Nephron (organoid): ENCODE results near the gene CRYBA1.

Experiments used
- H3K27ac Mint-ChIP-seq, 3 experiments: 2 replicates each; pipeline ENCODE4 v1.8.0; 2020; ENCODE audit warnings: mixed read lengths in 3 of 3, mild to moderate bottlenecking in 2 of 3, moderate library complexity in 1 of 3
- H3K27me3 Mint-ChIP-seq: 2 replicates; pipeline ENCODE4 v1.8.0; 2021; ENCODE audit warnings: low read depth, mild to moderate bottlenecking, moderate library complexity, mixed read lengths
- H3K36me3 Mint-ChIP-seq: 2 replicates; pipeline ENCODE4 v1.8.0; 2020; ENCODE audit warnings: low read depth, mixed read lengths
- H3K4me1 Mint-ChIP-seq: 2 replicates; pipeline ENCODE4 v1.8.0; 2020; ENCODE audit warnings: mixed read lengths
- H3K4me3 Mint-ChIP-seq, 3 experiments: 2 replicates each; pipeline ENCODE4 v1.8.0; 2020; ENCODE audit warnings: mild to moderate bottlenecking in 3 of 3, mixed read lengths in 3 of 3, moderate library complexity in 2 of 3
- H3K9me3 Mint-ChIP-seq: 2 replicates; pipeline ENCODE4 v1.8.0; 2020; ENCODE audit warnings: mixed read lengths
- TF ChIP-seq, protein P1 (sequence below), 3 experiments: fragments of 200-600 bp; sonication (generic); IDR thresholded peaks; one replicate each; pipeline ENCODE4 v1.5.0; 2021; ENCODE audit warnings: antibody characterized with exemption in 3 of 3; ENCODE audit not compliant: unreplicated experiment in 3 of 3

The CRYBA1 gene

DNA sequence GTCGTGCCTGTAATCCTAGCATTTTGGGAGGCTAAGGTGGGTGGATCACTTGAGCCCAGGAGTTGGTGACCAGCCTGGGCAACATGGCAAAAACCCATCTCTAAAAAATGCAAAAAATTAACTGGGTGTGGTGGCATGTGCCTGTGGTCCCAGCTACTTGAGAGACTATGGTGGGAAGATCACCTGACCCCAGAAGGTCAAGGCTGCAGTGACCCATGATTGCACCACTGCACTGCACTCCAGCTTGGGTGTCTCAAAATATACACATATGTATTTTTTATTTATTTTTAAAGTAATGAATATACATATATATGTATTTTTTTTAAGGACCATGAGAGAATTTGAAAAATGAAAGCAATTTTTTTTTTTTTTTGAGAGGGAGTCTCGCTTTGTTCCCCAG lies 52.4 kb downstream of the CRYBA1 start:
- Mint-ChIP-seq H3K4me1 (peaks cover 12% of the 10 kb centered on the region), H3K36me3 (no peaks in the 10 kb centered on the region), H3K4me3 (no peak overlapping the region), H3K27me3 (no peaks in the 10 kb centered on the region), H3K9me3 (no peaks in the 10 kb centered on the region), H3K27ac (no peak overlapping the region)
- TF ChIP-seq, protein P1, sequence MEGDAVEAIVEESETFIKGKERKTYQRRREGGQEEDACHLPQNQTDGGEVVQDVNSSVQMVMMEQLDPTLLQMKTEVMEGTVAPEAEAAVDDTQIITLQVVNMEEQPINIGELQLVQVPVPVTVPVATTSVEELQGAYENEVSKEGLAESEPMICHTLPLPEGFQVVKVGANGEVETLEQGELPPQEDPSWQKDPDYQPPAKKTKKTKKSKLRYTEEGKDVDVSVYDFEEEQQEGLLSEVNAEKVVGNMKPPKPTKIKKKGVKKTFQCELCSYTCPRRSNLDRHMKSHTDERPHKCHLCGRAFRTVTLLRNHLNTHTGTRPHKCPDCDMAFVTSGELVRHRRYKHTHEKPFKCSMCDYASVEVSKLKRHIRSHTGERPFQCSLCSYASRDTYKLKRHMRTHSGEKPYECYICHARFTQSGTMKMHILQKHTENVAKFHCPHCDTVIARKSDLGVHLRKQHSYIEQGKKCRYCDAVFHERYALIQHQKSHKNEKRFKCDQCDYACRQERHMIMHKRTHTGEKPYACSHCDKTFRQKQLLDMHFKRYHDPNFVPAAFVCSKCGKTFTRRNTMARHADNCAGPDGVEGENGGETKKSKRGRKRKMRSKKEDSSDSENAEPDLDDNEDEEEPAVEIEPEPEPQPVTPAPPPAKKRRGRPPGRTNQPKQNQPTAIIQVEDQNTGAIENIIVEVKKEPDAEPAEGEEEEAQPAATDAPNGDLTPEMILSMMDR (IDR thresholded peaks at IDR 0.05; ENCODE audit: unreplicated experiment in 3 of 3): no peak

DNA sequence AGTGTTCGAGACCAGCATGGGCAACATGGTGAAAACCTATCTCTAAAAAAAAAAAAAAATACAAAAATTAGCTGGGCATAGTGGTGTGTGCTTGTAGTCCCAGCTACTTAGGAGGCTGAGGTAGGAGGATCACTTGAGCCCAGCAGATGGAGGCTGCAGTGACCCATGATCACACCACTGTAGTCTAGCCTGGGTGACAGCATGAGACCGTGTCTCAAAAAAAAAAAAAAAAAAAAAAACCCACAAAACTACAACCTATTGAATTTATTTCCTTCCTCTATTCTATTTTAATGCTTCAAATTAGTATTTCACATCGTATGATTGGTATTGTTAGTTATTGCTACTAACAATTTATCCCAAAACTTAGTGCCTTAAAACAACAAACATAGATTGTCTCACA lies 56.7 kb downstream of the CRYBA1 start:
- Mint-ChIP-seq H3K27ac (no peak overlapping the region), H3K27me3 (no peaks in the 10 kb centered on the region), H3K9me3 (no peaks in the 10 kb centered on the region), H3K4me3 (no peak overlapping the region), H3K4me1 (no peaks in the 10 kb centered on the region), H3K36me3 (no peaks in the 10 kb centered on the region)
- TF ChIP-seq, protein P1 (IDR thresholded peaks at IDR 0.05; ENCODE audit: unreplicated experiment in 3 of 3): no peak
